PFSK-1 (cell line): ENCODE data around the gene STK32B.

Source experiments
- FOXP2 ChIP-seq: optimal IDR thresholded peaks from 2 replicates; pipeline ENCODE3; 2011; ENCODE audit warnings: borderline replicate concordance, control low read depth, inconsistent platforms; ENCODE audit not compliant: insufficient read depth; ENCODE audit errors: extremely low read length, extremely low read depth
- POLR2AphosphoS5 ChIP-seq: IDR thresholded peaks from 2 replicates; pipeline ENCODE4 v1.6.1; 2012; ENCODE audit warnings: low read depth, mild to moderate bottlenecking, control low read depth, low read length, moderate library complexity
- SIN3A ChIP-seq: IDR thresholded peaks from 2 replicates; pipeline ENCODE4 v1.6.1; 2012; ENCODE audit warnings: mild to moderate bottlenecking, low read length, moderate library complexity, borderline replicate concordance; ENCODE audit not compliant: insufficient read depth
- TAF1 ChIP-seq: IDR thresholded peaks from 2 replicates; pipeline ENCODE4 v1.6.1; 2012; ENCODE audit warnings: low read length, control low read depth, borderline replicate concordance; ENCODE audit not compliant: insufficient read depth
- TF ChIP-seq, protein P1 (sequence below), 2 experiments: IDR thresholded peaks; 2 replicates each; pipeline versions ENCODE4 v1.6.1 to v1.8.0; 2011 to 2012; ENCODE audit warnings: low read depth in 2 of 2, low read length in 2 of 2, control low read depth in 1 of 2, inconsistent platforms in 1 of 2, mild to moderate bottlenecking in 1 of 2, moderate library complexity in 1 of 2; ENCODE audit not compliant: insufficient read depth in 1 of 2

The STK32B gene

DNA sequence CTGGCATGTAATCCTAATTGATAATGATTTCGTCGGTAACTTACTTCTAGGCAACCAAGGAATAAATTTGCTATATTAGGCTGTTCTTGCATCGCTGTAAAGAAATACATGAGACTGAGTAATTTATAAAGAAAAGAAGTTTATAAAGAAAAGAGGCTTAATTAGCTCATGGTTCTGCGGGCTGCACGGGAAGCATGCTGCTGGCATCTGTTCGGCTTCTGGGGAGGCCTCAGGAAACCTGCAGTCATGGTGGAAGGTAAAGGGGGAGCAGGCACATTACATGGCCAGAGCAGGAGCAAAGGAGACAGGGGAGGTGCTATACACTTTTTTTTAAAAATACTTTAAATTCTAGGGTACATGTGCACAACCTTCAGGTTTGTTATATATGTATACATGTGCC, 290.2 kb downstream of the STK32B start:
- TF ChIP-seq FOXP2 (no peak), SIN3A (no peak), POLR2AphosphoS5 (no peak), TAF1 (no peak)
- TF ChIP-seq, protein P1, sequence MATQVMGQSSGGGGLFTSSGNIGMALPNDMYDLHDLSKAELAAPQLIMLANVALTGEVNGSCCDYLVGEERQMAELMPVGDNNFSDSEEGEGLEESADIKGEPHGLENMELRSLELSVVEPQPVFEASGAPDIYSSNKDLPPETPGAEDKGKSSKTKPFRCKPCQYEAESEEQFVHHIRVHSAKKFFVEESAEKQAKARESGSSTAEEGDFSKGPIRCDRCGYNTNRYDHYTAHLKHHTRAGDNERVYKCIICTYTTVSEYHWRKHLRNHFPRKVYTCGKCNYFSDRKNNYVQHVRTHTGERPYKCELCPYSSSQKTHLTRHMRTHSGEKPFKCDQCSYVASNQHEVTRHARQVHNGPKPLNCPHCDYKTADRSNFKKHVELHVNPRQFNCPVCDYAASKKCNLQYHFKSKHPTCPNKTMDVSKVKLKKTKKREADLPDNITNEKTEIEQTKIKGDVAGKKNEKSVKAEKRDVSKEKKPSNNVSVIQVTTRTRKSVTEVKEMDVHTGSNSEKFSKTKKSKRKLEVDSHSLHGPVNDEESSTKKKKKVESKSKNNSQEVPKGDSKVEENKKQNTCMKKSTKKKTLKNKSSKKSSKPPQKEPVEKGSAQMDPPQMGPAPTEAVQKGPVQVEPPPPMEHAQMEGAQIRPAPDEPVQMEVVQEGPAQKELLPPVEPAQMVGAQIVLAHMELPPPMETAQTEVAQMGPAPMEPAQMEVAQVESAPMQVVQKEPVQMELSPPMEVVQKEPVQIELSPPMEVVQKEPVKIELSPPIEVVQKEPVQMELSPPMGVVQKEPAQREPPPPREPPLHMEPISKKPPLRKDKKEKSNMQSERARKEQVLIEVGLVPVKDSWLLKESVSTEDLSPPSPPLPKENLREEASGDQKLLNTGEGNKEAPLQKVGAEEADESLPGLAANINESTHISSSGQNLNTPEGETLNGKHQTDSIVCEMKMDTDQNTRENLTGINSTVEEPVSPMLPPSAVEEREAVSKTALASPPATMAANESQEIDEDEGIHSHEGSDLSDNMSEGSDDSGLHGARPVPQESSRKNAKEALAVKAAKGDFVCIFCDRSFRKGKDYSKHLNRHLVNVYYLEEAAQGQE (IDR thresholded peaks at IDR 0.05; ENCODE audit: insufficient read depth in 1 of 2, low read depth in 2 of 2, low read length in 2 of 2) = no peak

DNA sequence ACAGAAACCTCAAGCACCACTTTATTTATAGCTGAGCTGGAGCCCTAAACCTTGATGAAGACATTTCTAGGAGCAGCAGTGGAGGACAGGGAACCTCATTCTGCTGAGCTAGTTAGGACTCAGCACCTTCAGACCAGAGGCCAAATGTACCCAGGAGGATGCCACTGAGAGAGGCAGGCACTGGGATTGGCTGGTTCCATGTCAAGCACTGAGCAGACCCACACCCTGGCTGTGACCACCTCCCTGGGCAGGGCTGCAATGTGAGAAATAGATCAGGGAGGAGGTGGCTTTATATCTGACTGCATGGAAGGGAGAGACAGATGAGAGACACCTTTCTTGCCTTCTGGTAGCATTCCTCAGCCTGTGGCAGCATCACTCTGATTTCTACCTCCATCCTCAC, 304.6 kb downstream of the STK32B start:
- TF ChIP-seq FOXP2 (no peak), SIN3A (no peak), TAF1 (no peak), POLR2AphosphoS5 (no peak)
- TF ChIP-seq, protein P1 (IDR thresholded peaks at IDR 0.05; ENCODE audit: insufficient read depth in 1 of 2, low read depth in 2 of 2, low read length in 2 of 2) = no peak

DNA sequence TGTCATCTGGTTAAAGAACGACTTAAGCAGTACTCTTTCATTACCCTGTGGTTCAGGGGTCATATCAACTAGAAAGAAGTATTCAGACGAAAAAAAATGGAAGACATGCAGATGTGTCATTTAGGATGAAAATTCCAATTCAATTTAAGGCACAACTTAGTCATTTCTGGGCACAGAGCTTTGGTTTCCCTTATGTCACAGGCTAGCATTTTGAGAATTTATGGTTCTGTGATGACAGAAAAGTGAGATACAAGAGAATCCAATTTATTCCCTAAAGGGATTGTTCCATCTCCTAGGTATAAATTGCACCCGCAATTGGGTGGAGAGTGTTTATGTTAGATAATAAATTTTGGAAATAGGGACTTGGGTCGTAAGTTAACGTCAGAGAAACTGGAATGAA, 306.6 kb downstream of the STK32B start:
- TF ChIP-seq FOXP2 (no peak), SIN3A (no peak), POLR2AphosphoS5 (no peak), TAF1 (no peak)
- TF ChIP-seq, protein P1 (IDR thresholded peaks at IDR 0.05; ENCODE audit: insufficient read depth in 1 of 2, low read depth in 2 of 2, low read length in 2 of 2) = no peak

DNA sequence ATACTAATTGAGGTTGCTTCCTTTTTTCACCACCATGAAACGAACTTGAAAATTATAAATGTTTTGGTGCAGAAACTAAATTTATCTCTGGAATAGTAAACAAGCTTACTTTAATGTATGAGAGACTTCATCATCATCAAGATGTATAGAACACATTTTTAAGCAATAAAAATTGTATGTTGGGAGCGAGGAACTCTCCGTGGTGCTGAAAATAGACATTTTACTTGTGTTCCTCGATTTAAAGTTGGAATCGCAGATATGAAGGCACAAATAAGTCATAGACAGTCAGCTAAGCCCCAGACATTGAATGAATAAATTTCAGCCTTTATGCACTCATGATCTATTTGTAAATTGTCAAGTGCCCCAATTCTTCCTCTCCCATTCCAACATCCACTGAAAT, 310.7 kb downstream of the STK32B start:
- TF ChIP-seq, protein P1 (IDR thresholded peaks at IDR 0.05; ENCODE audit: insufficient read depth in 1 of 2, low read depth in 2 of 2, low read length in 2 of 2) = peak; percentile 83 to 92
- TF ChIP-seq POLR2AphosphoS5 = no peak
- TF ChIP-seq SIN3A = no peak

DNA sequence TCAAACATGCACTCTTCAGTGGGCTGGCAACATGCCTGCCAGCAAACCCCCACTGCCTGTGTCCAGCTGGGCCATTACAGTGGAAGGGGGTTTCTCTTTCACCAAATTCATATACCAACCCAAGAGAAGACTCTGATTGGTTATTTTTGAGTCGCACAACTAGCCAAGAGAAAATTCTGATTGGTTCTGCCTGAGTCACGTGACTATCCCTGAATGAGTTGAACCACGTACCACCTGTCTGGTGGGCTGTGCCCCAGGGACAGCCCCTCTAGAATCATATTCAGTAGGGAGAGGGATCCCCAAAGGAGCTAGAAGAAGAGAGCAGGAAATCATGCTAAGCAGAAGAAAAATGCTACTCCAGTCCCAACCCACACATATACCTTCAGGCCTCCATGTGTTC, 313.1 kb downstream of the STK32B start:
- TF ChIP-seq SIN3A = no peak
- TF ChIP-seq FOXP2 = no peak
- TF ChIP-seq TAF1 = no peak
- TF ChIP-seq POLR2AphosphoS5 = no peak
- TF ChIP-seq, protein P1 (IDR thresholded peaks at IDR 0.05; ENCODE audit: insufficient read depth in 1 of 2, low read depth in 2 of 2, low read length in 2 of 2) = no peak
